Spinal cord (tissue), 10 donors: ENCODE results near the gene ESRRG. TPM values are rescaled to one million over a fixed set of nuclear protein-coding genes. Genes with fewer than 3 reads are reported as not detected.

Experiments
- DNase-seq, 6 donors: peaks; one replicate each; pipeline versions ENCODE4 v3.0.0 to v3.0.0-alpha.2; 2013 to 2015; ENCODE audit warnings: low spot score in 6 of 6, low read depth in 4 of 6
- H3K27ac ChIP-seq: one replicate; pipeline ENCODE4 v1.5.1; 2013; ENCODE audit warnings: low read depth, low read length, control low read depth
- H3K27me3 ChIP-seq: one replicate; pipeline ENCODE4 v1.6.1; 2013; ENCODE audit warnings: low read length; ENCODE audit not compliant: control insufficient read depth, insufficient read depth
- H3K36me3 ChIP-seq: one replicate; pipeline ENCODE4 v1.6.1; 2013; ENCODE audit warnings: low read length; ENCODE audit not compliant: control insufficient read depth, insufficient read depth
- H3K4me1 ChIP-seq: one replicate; pipeline ENCODE4 v1.6.1; 2013; ENCODE audit warnings: low read length; ENCODE audit not compliant: control insufficient read depth, insufficient read depth
- H3K4me3 ChIP-seq: one replicate; pipeline ENCODE4 v1.5.1; 2013; ENCODE audit warnings: low read depth, low read length, control low read depth
- H3K9me3 ChIP-seq: one replicate; pipeline ENCODE4 v1.6.1; 2013; ENCODE audit warnings: low read length; ENCODE audit not compliant: control insufficient read depth, insufficient read depth
- WGBS: methylation state at CpG from one replicate; pipeline ENCODE4 v1.1.5; 2013; ENCODE audit warnings: missing lambda C conversion rate; ENCODE audit not compliant: insufficient coverage; 5-methylcytosine and 5-hydroxymethylcytosine counted together
- polyA plus RNA-seq, 2 donors: library from polyadenylated mRNA; unstranded; fragments of 120-200 nt; gene quantifications; one replicate each; pipeline ENCODE4 v1.2.1, GENCODE V29; 2013; ENCODE audit not compliant: insufficient read length in 2 of 2
- total RNA-seq, 2 donors: library from RNA; depleted of rRNA in 1 of 2; stranded (reverse); fragments of 120-200 nt in 1 of 2; fragments of >200 nt in 1 of 2; gene quantifications; one replicate each; pipeline versions ENCODE4 v1.2.3 to v1.2.4, GENCODE V29; 2013 to 2014
- donor health status: healthy.

Gene ESRRG
- total and polyA plus RNA-seq, 4 donors, result 14.1 to 48.4 (median 34.8) TPM

- H3K36me3 ChIP-seq, result no peaks in the 10 kb centered on the region
- peak in 2 of 6 donors; percentile 57 to 82 for DNase-seq
- 28% methylated on average over 10 of the region's 14 CpGs for WGBS
- H3K9me3 ChIP-seq, result no peaks in the 10 kb centered on the region
- no peak overlapping the region for H3K27ac ChIP-seq
- no peaks in the 10 kb centered on the region for H3K27me3 ChIP-seq
- H3K4me3 ChIP-seq, result no peak overlapping the region
- H3K4me1 ChIP-seq, result no peaks in the 10 kb centered on the region
These were observed 36.1 kb downstream of the ESRRG start for GRCh38 chr1:216686860-216687766.

- no peak overlapping the region for H3K4me3 ChIP-seq
- no peaks in the 10 kb centered on the region for H3K9me3 ChIP-seq
- H3K27ac ChIP-seq, result no peak overlapping the region
- peak in 4 of 6 donors; percentile 14 to 62 (median 30) for DNase-seq
- WGBS, result 57% methylated on average over 2 of the region's 7 CpGs
- no peaks in the 10 kb centered on the region for H3K4me1 ChIP-seq
- no peaks in the 10 kb centered on the region for H3K27me3 ChIP-seq
- no peaks in the 10 kb centered on the region for H3K36me3 ChIP-seq
These were observed 40.5 kb downstream of the ESRRG start for GRCh38 chr1:216682752-216683151.

GRCh38 chr1:216679108-216679507 is 44.1 kb downstream of the ESRRG start:
- WGBS, result 75% methylated on average over 11 of the region's 14 CpGs
- no peaks in the 10 kb centered on the region for H3K27me3 ChIP-seq
- H3K4me3 ChIP-seq, result no peak overlapping the region

GRCh38 chr1:216670118-216670883 is 52.9 kb downstream of the ESRRG start:
- Histone ChIP-seq H3K4me1 (no peaks in the 10 kb centered on the region), H3K4me3 (no peak overlapping the region), H3K27ac (no peak overlapping the region), H3K36me3 (no peaks in the 10 kb centered on the region), H3K9me3 (no peaks in the 10 kb centered on the region), H3K27me3 (no peaks in the 10 kb centered on the region)
- 100% methylated on average over 5 of the region's 6 CpGs for WGBS
- DNase-seq, result no peak

More at GRCh38 chr1:216679108-216679507, 44.1 kb downstream of the ESRRG start:
- DNase-seq, result peak in 1 of 6 donors; percentile 35
- H3K4me1 ChIP-seq, result no peaks in the 10 kb centered on the region
- H3K27ac ChIP-seq, result no peak overlapping the region
- H3K36me3 ChIP-seq, result no peaks in the 10 kb centered on the region
- no peaks in the 10 kb centered on the region for H3K9me3 ChIP-seq

GRCh38 chr1:216666441-216666840 is 56.8 kb downstream of the ESRRG start:
- Histone ChIP-seq H3K36me3 (no peaks in the 10 kb centered on the region), H3K27me3 (no peaks in the 10 kb centered on the region), H3K4me3 (no peak overlapping the region), H3K4me1 (no peaks in the 10 kb centered on the region), H3K9me3 (no peaks in the 10 kb centered on the region), H3K27ac (no peak overlapping the region)
- no CpG with 5 or more reads among the region's 2 CpGs for WGBS
- no peak for DNase-seq

GRCh38 chr1:216665856-216666255 is 57.4 kb downstream of the ESRRG start:
- Histone ChIP-seq H3K27ac (no peak overlapping the region), H3K4me3 (no peak overlapping the region), H3K27me3 (no peaks in the 10 kb centered on the region), H3K4me1 (no peaks in the 10 kb centered on the region), H3K36me3 (no peaks in the 10 kb centered on the region), H3K9me3 (no peaks in the 10 kb centered on the region)
- no peak for DNase-seq

- Histone ChIP-seq H3K27me3 (no peaks in the 10 kb centered on the region), H3K9me3 (no peaks in the 10 kb centered on the region), H3K4me1 (no peaks in the 10 kb centered on the region), H3K4me3 (no peak overlapping the region), H3K27ac (no peak overlapping the region), H3K36me3 (no peaks in the 10 kb centered on the region)
- no peak for DNase-seq
- no CpG with 5 or more reads among the region's 1 CpG for WGBS
These were observed 57.8 kb downstream of the ESRRG start for GRCh38 chr1:216665406-216665805.

- Histone ChIP-seq H3K36me3 (no peaks in the 10 kb centered on the region), H3K27me3 (no peaks in the 10 kb centered on the region), H3K9me3 (no peaks in the 10 kb centered on the region), H3K4me3 (no peak overlapping the region), H3K27ac (no peak overlapping the region), H3K4me1 (no peaks in the 10 kb centered on the region)
- no peak for DNase-seq
- WGBS, result 56% methylated on average over 1 of the region's 3 CpGs
These were observed 60.5 kb downstream of the ESRRG start for GRCh38 chr1:216662681-216663080.

- no peak for DNase-seq
- H3K36me3 ChIP-seq, result no peaks in the 10 kb centered on the region
- no peak overlapping the region for H3K27ac ChIP-seq
- H3K9me3 ChIP-seq, result no peaks in the 10 kb centered on the region
- no peaks in the 10 kb centered on the region for H3K4me1 ChIP-seq
- no peaks in the 10 kb centered on the region for H3K27me3 ChIP-seq
- no CpG with 5 or more reads among the region's 1 CpG for WGBS
- H3K4me3 ChIP-seq, result no peak overlapping the region
These were observed 62.7 kb downstream of the ESRRG start for GRCh38 chr1:216660561-216660960.
